Stimulated activated CD4-positive, alpha-beta T cell treated with anti-CD3 and anti-CD28 coated beads, Interleukin-1b, Interleukin-23, amount 100 ng/mL, for 1 hour (primary cell): ENCODE results near the gene UCK2.

ENCODE experiments used
- DNase-seq, 2 donors: peaks; one replicate each; pipeline ENCODE4 v3.0.0-alpha.2; 2020; ENCODE audit warnings: low read depth in 2 of 2

Gene UCK2

GRCh38 chr1:165834229-165834628, 6.8 kb downstream of the UCK2 start:
- no peak for DNase-seq

- DNase-seq, result no peak
These were observed 7.5 kb downstream of the UCK2 start for GRCh38 chr1:165834881-165835280.

- DNase-seq, result no peak
These were observed 9.5 kb downstream of the UCK2 start for GRCh38 chr1:165836664-165837482.

GRCh38 chr1:165837838-165838364, 10.5 kb downstream of the UCK2 start:
- DNase-seq, result no peak

GRCh38 chr1:165840423-165840822, 13.0 kb downstream of the UCK2 start:
- no peak for DNase-seq

- DNase-seq, result no peak
These were observed 14.2 kb downstream of the UCK2 start for GRCh38 chr1:165841582-165842017.

- no peak for DNase-seq
These were observed 14.7 kb downstream of the UCK2 start for GRCh38 chr1:165842023-165842670.

GRCh38 chr1:165842671-165843129, 15.3 kb downstream of the UCK2 start:
- no peak for DNase-seq

- no peak for DNase-seq
These were observed 15.9 kb downstream of the UCK2 start for GRCh38 chr1:165843304-165843703.

- DNase-seq, result no peak
These were observed 16.8 kb downstream of the UCK2 start for GRCh38 chr1:165844114-165844798.

GRCh38 chr1:165844933-165845332, 17.5 kb downstream of the UCK2 start:
- no peak for DNase-seq

GRCh38 chr1:165845569-165845968, 18.2 kb downstream of the UCK2 start:
- DNase-seq, result no peak

GRCh38 chr1:165845992-165846748, 18.8 kb downstream of the UCK2 start:
- DNase-seq, result no peak

- DNase-seq, result no peak
These were observed 20.1 kb downstream of the UCK2 start for GRCh38 chr1:165847486-165847885.

- no peak for DNase-seq
These were observed 22.1 kb downstream of the UCK2 start for GRCh38 chr1:165849353-165850133.

- no peak for DNase-seq
These were observed 23.7 kb downstream of the UCK2 start for GRCh38 chr1:165851034-165851658.

- no peak for DNase-seq
These were observed 25.5 kb downstream of the UCK2 start for GRCh38 chr1:165852871-165853270.

GRCh38 chr1:165853528-165854075, 26.2 kb downstream of the UCK2 start:
- DNase-seq, result no peak

GRCh38 chr1:165854101-165854845, 26.9 kb downstream of the UCK2 start:
- DNase-seq, result no peak
